Loucy (cell line): ENCODE data around the gene NEDD4.

Experiments used
- H2AFZ ChIP-seq: fragments of 200-600 bp; sonication (generic); 2 replicates; pipeline ENCODE4 v1.6.0; 2016; ENCODE audit warnings: antibody characterized with exemption, mild to moderate bottlenecking, low read length, moderate library complexity
- H3F3A ChIP-seq: fragments of 200-600 bp; 2 replicates; pipeline ENCODE4 v1.6.0; 2016; ENCODE audit warnings: antibody characterized with exemption, low read depth, mild to moderate bottlenecking
- H3K27me3 ChIP-seq: fragments of 200-600 bp; sonication (generic); 2 replicates; pipeline ENCODE4 v1.6.1; 2014; ENCODE audit warnings: low read length, mild to moderate bottlenecking; ENCODE audit not compliant: insufficient read depth, poor library complexity, severe bottlenecking
- H3K36me3 ChIP-seq: fragments of 200-600 bp; sonication (generic); 2 replicates; pipeline ENCODE4 v1.6.1; 2016; ENCODE audit warnings: low read length; ENCODE audit not compliant: insufficient read depth
- H3K4me1 ChIP-seq: fragments of 200-600 bp; sonication (generic); 2 replicates; pipeline ENCODE4 v1.5.1; 2014; ENCODE audit warnings: low read length, mild to moderate bottlenecking; ENCODE audit not compliant: insufficient read depth, poor library complexity, severe bottlenecking
- H3K4me2 ChIP-seq: fragments of 200-600 bp; sonication (generic); 2 replicates; pipeline ENCODE4 v1.6.0; 2014; ENCODE audit warnings: antibody characterized with exemption, low read length, low read depth, mild to moderate bottlenecking; ENCODE audit not compliant: poor library complexity, severe bottlenecking
- H3K4me3 ChIP-seq: fragments of 200-600 bp; sonication (generic); 2 replicates; pipeline ENCODE4 v1.5.1; 2014; ENCODE audit warnings: low read length, mild to moderate bottlenecking, mixed read lengths; ENCODE audit not compliant: poor library complexity, severe bottlenecking
- H3K79me2 ChIP-seq: fragments of 200-600 bp; sonication (generic); 2 replicates; pipeline ENCODE4 v1.6.1; 2014; ENCODE audit warnings: low read length; ENCODE audit not compliant: insufficient read depth
- H3K9ac ChIP-seq: fragments of 200-600 bp; sonication (generic); 2 replicates; pipeline ENCODE4 v1.6.0; 2014; ENCODE audit warnings: mild to moderate bottlenecking, low read depth, low read length, moderate library complexity; ENCODE audit not compliant: poor library complexity, severe bottlenecking
- H3K9me2 ChIP-seq: fragments of 200-600 bp; sonication (generic); replicated peaks from 2 replicates; pipeline ENCODE4 v1.6.1; 2016; ENCODE audit warnings: low read depth, low read length, mixed read lengths
- H3K9me3 ChIP-seq: fragments of 200-600 bp; sonication (generic); 2 replicates; pipeline ENCODE4 v1.6.1; 2014; ENCODE audit warnings: mild to moderate bottlenecking, antibody characterized with exemption, low read length, low read depth; ENCODE audit not compliant: insufficient read depth
- H4K20me1 ChIP-seq: fragments of 200-600 bp; sonication (generic); 2 replicates; pipeline ENCODE4 v1.6.0; 2014; ENCODE audit warnings: antibody characterized with exemption, low read length, mild to moderate bottlenecking; ENCODE audit not compliant: insufficient read depth, poor library complexity, severe bottlenecking
- CTCF ChIP-seq: fragments of 200-600 bp; sonication (generic); conservative IDR thresholded peaks from 2 replicates; pipeline ENCODE4 v1.5.1; 2014; ENCODE audit warnings: mild to moderate bottlenecking, antibody characterized with exemption, low read length
- EZH2phosphoT487 ChIP-seq: fragments of 200-600 bp; IDR thresholded peaks from 2 replicates; pipeline ENCODE4 v1.6.1; 2018; ENCODE audit warnings: antibody characterized with exemption, mild to moderate bottlenecking, moderate library complexity, borderline replicate concordance

The NEDD4 gene

GRCh38 chr15:55942332-55942731, 51.1 kb downstream of the NEDD4 start:
- Histone ChIP-seq H3K36me3 (peaks cover 20% of the 10 kb centered on the region; the same call in 1 of the 2 replicates), H3K4me2 (peak overlapping the region; percentile 27), H3K4me3 (no peak overlapping the region), H3K4me1 (peaks cover 9% of the 10 kb centered on the region), H3K9me3 (peaks cover 23% of the 10 kb centered on the region), H3K9ac (no peak overlapping the region), H3F3A (no peaks in the 10 kb centered on the region; the same call in 1 of the 2 replicates), H3K9me2 (no peaks in the 10 kb centered on the region), H3K79me2 (no peaks in the 10 kb centered on the region), H4K20me1 (no peaks in the 10 kb centered on the region), H3K27me3 (no peaks in the 10 kb centered on the region), H2AFZ (no peak overlapping the region)
- TF ChIP-seq CTCF (no peak), EZH2phosphoT487 (no peak)

GRCh38 chr15:55937040-55937439, 56.4 kb downstream of the NEDD4 start:
- Histone ChIP-seq H3K9me3 (peaks cover 20% of the 10 kb centered on the region), H4K20me1 (no peaks in the 10 kb centered on the region), H3K79me2 (no peaks in the 10 kb centered on the region), H3K9me2 (no peaks in the 10 kb centered on the region), H2AFZ (no peak overlapping the region), H3K36me3 (0 out of 2 replicates have a peak, but pooled peaks cover 4% of the 10 kb centered on the region), H3K9ac (no peak overlapping the region), H3K27me3 (no peaks in the 10 kb centered on the region), H3K4me1 (peaks cover 10% of the 10 kb centered on the region), H3K4me3 (peak overlapping the region; percentile 3), H3F3A (no peaks in the 10 kb centered on the region; the same call in 1 of the 2 replicates), H3K4me2 (peak overlapping the region; percentile 12)
- TF ChIP-seq EZH2phosphoT487 = no peak
- no peak for TF ChIP-seq CTCF

GRCh38 chr15:55928955-55929354, 64.5 kb downstream of the NEDD4 start:
- no peak overlapping the region for H3K9ac ChIP-seq
- no peaks in the 10 kb centered on the region for H3K4me1 ChIP-seq
- no peaks in the 10 kb centered on the region for H3F3A ChIP-seq
- H3K4me2 ChIP-seq = peak overlapping the region; percentile 7
- H4K20me1 ChIP-seq = no peaks in the 10 kb centered on the region
- no peaks in the 10 kb centered on the region for H3K27me3 ChIP-seq
- no peaks in the 10 kb centered on the region for H3K9me2 ChIP-seq
- no peaks in the 10 kb centered on the region for H3K9me3 ChIP-seq
- no peaks in the 10 kb centered on the region for H3K79me2 ChIP-seq
- H2AFZ ChIP-seq = no peak overlapping the region
- no peak overlapping the region for H3K4me3 ChIP-seq
- peaks cover 2% of the 10 kb centered on the region; the same call in 1 of the 2 replicates for H3K36me3 ChIP-seq
- TF ChIP-seq CTCF (no peak), EZH2phosphoT487 (no peak)
